Activated CD8-positive, alpha-beta memory T cell treated with anti-CD3 and anti-CD28 coated beads, Interleukin-2, amount 50 U/mL, for 4 hours (primary cell): ENCODE results near the gene TMEM59.
A peak's percentile ranks its signal among the peaks of the same experiment; 100 is the strongest.
"Not testable (repeated sequence)": the region's sequence is repeated elsewhere in the genome, so short reads cannot be mapped to it uniquely, and the experiment has no call there.

Source experiments
- DNase-seq: peaks from one replicate; pipeline ENCODE4 v3.0.0-alpha.2; 2020

The TMEM59 gene

GRCh38 chr1:54052431-54052933 is 522 bp downstream of the TMEM59 start:
- peak; percentile 19 for DNase-seq

GRCh38 chr1:54051933-54052430 is 1.0 kb downstream of the TMEM59 start:
- no peak for DNase-seq

- not testable (repeated sequence) for DNase-seq
Observed at GRCh38 chr1:54050435-54050834, 2.6 kb downstream of the TMEM59 start.

- no peak for DNase-seq
Observed at GRCh38 chr1:54047384-54048305, 5.4 kb downstream of the TMEM59 start.

- DNase-seq, result no peak
Observed at GRCh38 chr1:54046671-54047383, 6.2 kb downstream of the TMEM59 start.

- DNase-seq, result no peak
Observed at GRCh38 chr1:54045496-54045895, 7.5 kb downstream of the TMEM59 start.

- DNase-seq, result no peak
Observed at GRCh38 chr1:54041806-54042205, 11.2 kb downstream of the TMEM59 start.

GRCh38 chr1:54037476-54037875 is 15.5 kb downstream of the TMEM59 start:
- DNase-seq, result no peak

GRCh38 chr1:54028306-54029251 is 24.4 kb downstream of the TMEM59 start:
- no peak for DNase-seq

- DNase-seq, result no peak
Observed at GRCh38 chr1:54027848-54028247, 25.2 kb downstream of the TMEM59 start.

GRCh38 chr1:54024811-54025210 is 28.2 kb downstream of the TMEM59 start:
- DNase-seq, result not testable (repeated sequence)

- no peak for DNase-seq
Observed at GRCh38 chr1:54024358-54024757, 28.6 kb downstream of the TMEM59 start.

GRCh38 chr1:54019562-54020176 is 33.3 kb downstream of the TMEM59 start:
- DNase-seq, result not testable (repeated sequence)

- DNase-seq, result no peak
Observed at GRCh38 chr1:54018635-54019034, 34.4 kb downstream of the TMEM59 start.

- DNase-seq, result no peak
Observed at GRCh38 chr1:54017979-54018378, 35.0 kb downstream of the TMEM59 start, which contains the start of gene LDLRAD1. TSS of gene LDLRAD1 (minus strand) at chr1:54018186. CDS start at chr1:54018112, 74 bp downstream.

- no peak for DNase-seq
Observed at GRCh38 chr1:54016343-54017282, 36.4 kb downstream of the TMEM59 start.

GRCh38 chr1:54014009-54014629 is 38.9 kb downstream of the TMEM59 start:
- no peak for DNase-seq

GRCh38 chr1:54013393-54014008 is 39.5 kb downstream of the TMEM59 start:
- no peak for DNase-seq

- no peak for DNase-seq
Observed at GRCh38 chr1:54012863-54013262, 40.1 kb downstream of the TMEM59 start.

GRCh38 chr1:54012008-54012325 is 41.0 kb downstream of the TMEM59 start:
- no peak for DNase-seq
